Upper lobe of right lung (tissue), 1 donor: Measurements from ENCODE around the gene PARP3. TPM values are rescaled to one million over a fixed set of nuclear protein-coding genes. Genes with fewer than 3 reads are reported as not detected.

Experiments used
- ATAC-seq: fragments of 200-7000 bp; cut with Tn5 transposase; one replicate; pipeline ENCODE4 v1.9.1; 2020; ENCODE audit warnings: mild to moderate bottlenecking, moderate library complexity
- DNase-seq: peaks from one replicate; pipeline ENCODE4 v3.0.0-alpha.2; 2020
- H3K27ac ChIP-seq: fragments of 200-600 bp; one replicate; pipeline ENCODE4 v1.8.0; 2022
- H3K27me3 ChIP-seq: fragments of 200-600 bp; one replicate; pipeline ENCODE4 v1.8.0; 2022; ENCODE audit warnings: mild to moderate bottlenecking
- H3K36me3 ChIP-seq: fragments of 200-600 bp; one replicate; pipeline ENCODE4 v1.8.0; 2022
- H3K4me1 ChIP-seq: fragments of 200-600 bp; one replicate; pipeline ENCODE4 v1.8.0; 2022
- H3K4me3 ChIP-seq: fragments of 200-600 bp; one replicate; pipeline ENCODE4 v1.8.0; 2022; ENCODE audit warnings: mild to moderate bottlenecking
- H3K9me3 ChIP-seq: fragments of 200-600 bp; one replicate; pipeline ENCODE4 v1.8.0; 2022
- intact Hi-C: fragments of 100-400 bp; cut with DNase I; formaldehyde crosslinking; loops from one replicate; pipeline ENCODE4 v1.11.0; 2022
- total RNA-seq: library from RNA; stranded (reverse); fragmentation: NEBNext Ultra II Directional; extraction: Animal tissue kit (Norgen Biotek cat#: 25700); gene quantifications from one replicate; pipeline ENCODE4 v1.2.1, GENCODE V29; 2021
- TF ChIP-seq, protein P1 (sequence below): fragments of 200-600 bp; IDR thresholded peaks from one replicate; pipeline ENCODE4 v1.8.0; 2022; ENCODE audit warnings: antibody characterized with exemption
- donor health status: DM: no; HTN: yes; CAD: no; lungs with severe emphysema.

The PARP3 gene
- total RNA-seq, 1 donor from 2014 or later = 20.9 TPM

DNA sequence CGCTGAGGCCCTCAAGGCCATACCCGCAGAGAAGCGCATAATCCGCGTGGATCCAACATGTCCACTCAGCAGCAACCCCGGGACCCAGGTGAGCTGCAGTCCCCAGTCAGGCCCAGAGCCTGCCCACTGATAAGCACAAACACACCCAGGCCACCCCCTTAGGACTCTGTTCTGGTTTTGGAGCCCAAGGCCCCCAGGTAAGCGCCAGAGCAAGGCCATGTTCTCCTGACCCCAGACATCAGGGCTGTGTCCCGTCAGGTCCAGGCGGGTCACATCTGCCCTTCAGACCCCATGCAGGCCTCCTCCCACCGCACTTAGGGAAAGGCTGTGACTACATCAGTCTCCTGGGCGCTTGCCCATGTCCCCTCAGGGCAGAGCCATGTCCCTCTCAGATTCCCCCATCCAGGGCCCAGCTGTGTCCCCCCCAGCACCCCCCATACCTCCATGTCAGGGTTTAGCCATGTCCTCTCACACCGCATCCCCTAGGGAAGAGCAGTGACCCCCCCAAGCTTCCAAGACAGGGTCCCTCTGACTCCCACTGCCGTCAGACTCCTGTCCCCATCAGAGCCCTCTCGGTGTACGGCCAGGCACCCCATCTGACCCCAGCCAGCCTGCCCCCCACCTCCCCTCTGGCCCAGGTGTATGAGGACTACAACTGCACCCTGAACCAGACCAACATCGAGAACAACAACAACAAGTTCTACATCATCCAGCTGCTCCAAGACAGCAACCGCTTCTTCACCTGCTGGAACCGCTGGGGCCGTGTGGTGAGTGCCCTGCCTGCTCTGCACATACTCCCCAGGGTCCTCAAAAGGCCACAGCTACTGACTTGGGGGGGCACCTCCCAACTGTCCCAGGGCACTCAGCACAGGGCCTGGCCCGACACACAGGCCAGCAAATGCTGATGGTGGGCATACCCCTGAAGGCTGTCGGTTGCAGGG is 1.6 kb downstream of the PARP3 start:
- intact Hi-C loops = no loop called here

DNA sequence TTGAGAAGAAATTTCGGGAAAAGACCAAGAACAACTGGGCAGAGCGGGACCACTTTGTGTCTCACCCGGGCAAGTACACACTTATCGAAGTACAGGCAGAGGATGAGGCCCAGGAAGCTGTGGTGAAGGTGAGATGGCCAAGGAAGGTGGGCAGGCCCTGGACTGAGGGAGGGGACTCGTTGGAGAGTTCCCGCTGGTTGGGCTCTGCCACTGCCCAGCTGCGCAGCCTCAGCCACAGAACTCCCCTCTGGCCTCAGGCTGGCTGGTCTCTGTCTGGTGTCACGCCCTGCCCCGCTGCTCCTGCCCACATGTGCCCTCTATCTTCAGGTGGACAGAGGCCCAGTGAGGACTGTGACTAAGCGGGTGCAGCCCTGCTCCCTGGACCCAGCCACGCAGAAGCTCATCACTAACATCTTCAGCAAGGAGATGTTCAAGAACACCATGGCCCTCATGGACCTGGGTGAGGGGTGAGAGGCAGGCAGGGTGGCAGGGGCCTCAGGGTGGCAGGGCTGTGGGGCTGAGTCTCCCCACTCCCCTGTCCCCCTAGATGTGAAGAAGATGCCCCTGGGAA is 2.4 kb downstream of the PARP3 start:
- Histone ChIP-seq H3K27me3 (no peaks in the 10 kb centered on the region), H3K36me3 (no peaks in the 10 kb centered on the region), H3K4me3 (no peak overlapping the region), H3K27ac (no peak overlapping the region), H3K4me1 (peaks cover 29% of the 10 kb centered on the region), H3K9me3 (no peaks in the 10 kb centered on the region)
- intact Hi-C loops = no loop called here
- no peak for ATAC-seq
- DNase-seq = peak; percentile 59
- TF ChIP-seq, protein P1, sequence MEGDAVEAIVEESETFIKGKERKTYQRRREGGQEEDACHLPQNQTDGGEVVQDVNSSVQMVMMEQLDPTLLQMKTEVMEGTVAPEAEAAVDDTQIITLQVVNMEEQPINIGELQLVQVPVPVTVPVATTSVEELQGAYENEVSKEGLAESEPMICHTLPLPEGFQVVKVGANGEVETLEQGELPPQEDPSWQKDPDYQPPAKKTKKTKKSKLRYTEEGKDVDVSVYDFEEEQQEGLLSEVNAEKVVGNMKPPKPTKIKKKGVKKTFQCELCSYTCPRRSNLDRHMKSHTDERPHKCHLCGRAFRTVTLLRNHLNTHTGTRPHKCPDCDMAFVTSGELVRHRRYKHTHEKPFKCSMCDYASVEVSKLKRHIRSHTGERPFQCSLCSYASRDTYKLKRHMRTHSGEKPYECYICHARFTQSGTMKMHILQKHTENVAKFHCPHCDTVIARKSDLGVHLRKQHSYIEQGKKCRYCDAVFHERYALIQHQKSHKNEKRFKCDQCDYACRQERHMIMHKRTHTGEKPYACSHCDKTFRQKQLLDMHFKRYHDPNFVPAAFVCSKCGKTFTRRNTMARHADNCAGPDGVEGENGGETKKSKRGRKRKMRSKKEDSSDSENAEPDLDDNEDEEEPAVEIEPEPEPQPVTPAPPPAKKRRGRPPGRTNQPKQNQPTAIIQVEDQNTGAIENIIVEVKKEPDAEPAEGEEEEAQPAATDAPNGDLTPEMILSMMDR = no peak

More for the DNA sequence above, 1.6 kb downstream of the PARP3 start:
- ATAC-seq (no peak), DNase-seq (peak; percentile 63)
- Histone ChIP-seq H3K27ac (peak overlapping the region; percentile 97), H3K27me3 (no peaks in the 10 kb centered on the region), H3K4me3 (no peak overlapping the region), H3K36me3 (peaks cover 4% of the 10 kb centered on the region), H3K9me3 (no peaks in the 10 kb centered on the region), H3K4me1 (peaks cover 29% of the 10 kb centered on the region)
- TF ChIP-seq, protein P1 = no peak

- no peaks in the 10 kb centered on the region for H3K27me3 ChIP-seq
- TF ChIP-seq, protein P1 = no peak
- no peaks in the 10 kb centered on the region for H3K9me3 ChIP-seq
- H3K4me1 ChIP-seq = peaks cover 25% of the 10 kb centered on the region
- DNase-seq (peak; percentile 65), ATAC-seq (no peak)
- H3K36me3 ChIP-seq = no peaks in the 10 kb centered on the region
- H3K27ac ChIP-seq = no peak overlapping the region
- no peak overlapping the region for H3K4me3 ChIP-seq
- intact Hi-C loops = no loop called here
Measured at GRCh38 chr3:51945031-51945840, 3.1 kb downstream of the PARP3 start.

- ATAC-seq (no peak), DNase-seq (peak; percentile 50)
- intact Hi-C loops = no loop called here
Measured at GRCh38 chr3:51945926-51946705, 4.0 kb downstream of the PARP3 start.

More at GRCh38 chr3:51945926-51946705, 4.0 kb downstream of the PARP3 start:
- H3K27ac ChIP-seq = no peak overlapping the region
- no peaks in the 10 kb centered on the region for H3K9me3 ChIP-seq
- no peak overlapping the region for H3K4me3 ChIP-seq
- TF ChIP-seq, protein P1 = no peak
- peaks cover 16% of the 10 kb centered on the region for H3K4me1 ChIP-seq
- H3K36me3 ChIP-seq = no peaks in the 10 kb centered on the region
- no peaks in the 10 kb centered on the region for H3K27me3 ChIP-seq
